Neural cell (in vitro differentiated cells): ENCODE measurements around the gene TGFA. TPM values are rescaled to one million over a fixed set of nuclear protein-coding genes. Genes with fewer than 3 reads are reported as not detected.

Source experiments
- H2AFZ ChIP-seq: fragments of 200-600, 300-800 bp; sonication (generic), shearing (Covaris generic); 2 replicates; pipeline ENCODE4 v1.6.0; 2014; ENCODE audit warnings: low read depth, mild to moderate bottlenecking, antibody characterized with exemption, low read length, moderate library complexity
- H3F3A ChIP-seq: fragments of 200-600 bp; shearing (Covaris generic); 2 replicates; pipeline ENCODE4 v1.6.1; 2016; ENCODE audit warnings: mild to moderate bottlenecking, moderate library complexity, mixed read lengths, antibody characterized with exemption, low read length; ENCODE audit not compliant: insufficient read depth, poor library complexity, severe bottlenecking
- H3K27ac ChIP-seq: fragments of 200-600, 300-800 bp; sonication (generic), shearing (Covaris generic); 2 replicates; pipeline ENCODE4 v1.5.1; 2014; ENCODE audit warnings: mild to moderate bottlenecking, low read length, moderate library complexity
- H3K27me3 ChIP-seq: fragments of 300-800, 200-600 bp; sonication (generic), shearing (Covaris generic); 2 replicates; pipeline ENCODE4 v1.6.0; 2014; ENCODE audit warnings: mild to moderate bottlenecking, low read depth, low read length, moderate library complexity; ENCODE audit not compliant: insufficient read depth
- H3K36me3 ChIP-seq: fragments of 300-800, 200-600 bp; sonication (generic), shearing (Covaris generic); 2 replicates; pipeline ENCODE4 v1.5.1; 2014; ENCODE audit warnings: mild to moderate bottlenecking, antibody characterized with exemption, low read length, moderate library complexity; ENCODE audit not compliant: insufficient read depth
- H3K4me2 ChIP-seq: fragments of 300-800, 200-600 bp; sonication (generic), shearing (Covaris generic); 2 replicates; pipeline ENCODE4 v1.6.0; 2014; ENCODE audit warnings: mild to moderate bottlenecking, low read length
- H3K4me3 ChIP-seq: fragments of 300-800, 200-600 bp; sonication (generic), shearing (Covaris generic); 2 replicates; pipeline ENCODE4 v1.5.1; 2014; ENCODE audit warnings: mild to moderate bottlenecking, low read length, moderate library complexity
- H3K79me2 ChIP-seq: fragments of 200-600 bp; shearing (Covaris generic); replicated peaks from 2 replicates; pipeline ENCODE4 v1.6.0; 2014; ENCODE audit warnings: mild to moderate bottlenecking, low read length, moderate library complexity; ENCODE audit not compliant: insufficient read depth
- H3K9ac ChIP-seq: fragments of 300-800, 200-600 bp; sonication (generic), shearing (Covaris generic); 2 replicates; pipeline ENCODE4 v1.6.1; 2016; ENCODE audit warnings: mild to moderate bottlenecking, low read length, mixed read lengths
- H3K9me2 ChIP-seq: fragments of 200-600 bp; shearing (Covaris generic); 2 replicates; pipeline ENCODE4 v1.6.1; 2016; ENCODE audit warnings: mild to moderate bottlenecking, low read length, mixed read lengths; ENCODE audit not compliant: insufficient read depth
- H3K9me3 ChIP-seq: fragments of 200-600, 300-800 bp; sonication (generic), shearing (Covaris generic); 2 replicates; pipeline ENCODE4 v1.6.1; 2016; ENCODE audit warnings: mild to moderate bottlenecking, mixed run types, low read length, moderate library complexity, mixed read lengths
- H4K20me1 ChIP-seq: fragments of 200-600 bp; shearing (Covaris generic); 2 replicates; pipeline ENCODE4 v1.6.1; 2016; ENCODE audit warnings: mild to moderate bottlenecking, mixed run types; ENCODE audit not compliant: insufficient read depth
- CTCF ChIP-seq: fragments of 450-650 bp; IDR thresholded peaks from 2 replicates; pipeline ENCODE4 v1.5.1; 2014; ENCODE audit warnings: antibody characterized with exemption, mild to moderate bottlenecking, moderate library complexity; ENCODE audit not compliant: poor library complexity, severe bottlenecking
- EP300 ChIP-seq: fragments of 450-650 bp; conservative IDR thresholded peaks from 2 replicates; pipeline ENCODE4 v1.6.1; 2014; ENCODE audit warnings: antibody characterized with exemption, mild to moderate bottlenecking, moderate library complexity; ENCODE audit not compliant: poor library complexity, severe bottlenecking
- EZH2 ChIP-seq: fragments of 200-600, 300-800 bp; shearing (Covaris generic), sonication (generic); IDR thresholded peaks from 2 replicates; pipeline ENCODE4 v1.6.1; 2014; ENCODE audit warnings: antibody characterized with exemption, low read length, borderline replicate concordance, mild to moderate bottlenecking; ENCODE audit not compliant: insufficient read depth, poor library complexity, severe bottlenecking
- MXI1 ChIP-seq: fragments of 450-650 bp; conservative IDR thresholded peaks from 2 replicates; pipeline ENCODE4 v1.6.1; 2014; ENCODE audit warnings: antibody characterized with exemption, mild to moderate bottlenecking; ENCODE audit not compliant: poor library complexity, severe bottlenecking
- POLR2AphosphoS5 ChIP-seq: IDR thresholded peaks from 2 replicates; pipeline ENCODE4 v1.6.1; 2012
- RAD21 ChIP-seq: fragments of 450-650 bp; conservative IDR thresholded peaks from 2 replicates; pipeline ENCODE4 v1.6.1; 2014; ENCODE audit warnings: antibody characterized with exemption, mild to moderate bottlenecking, moderate library complexity
- REST ChIP-seq: IDR thresholded peaks from 2 replicates; pipeline ENCODE4 v1.6.1; 2012; ENCODE audit warnings: borderline replicate concordance
- SMC3 ChIP-seq: fragments of 450-650 bp; conservative IDR thresholded peaks from 2 replicates; pipeline ENCODE4 v1.6.1; 2014; ENCODE audit warnings: antibody characterized with exemption, mild to moderate bottlenecking, moderate library complexity; ENCODE audit not compliant: poor library complexity
- TAF1 ChIP-seq: IDR thresholded peaks from 2 replicates; pipeline ENCODE4 v1.6.1; 2012; ENCODE audit warnings: low read depth
- polyA plus RNA-seq: library from polyadenylated mRNA; depleted of rRNA; stranded (reverse); fragments of >200 nt; gene quantifications from 2 replicates; pipeline ENCODE4 v1.2.3, GENCODE V29; 2014

The TGFA gene
- polyA plus RNA-seq, 1 donor from 2014 or later: 0.85 TPM

- H3F3A ChIP-seq: no peaks in the 10 kb centered on the region
- no peaks in the 10 kb centered on the region for H3K9me3 ChIP-seq
- no peak overlapping the region for H3K9ac ChIP-seq
- no peak overlapping the region for H3K27ac ChIP-seq
- no peak overlapping the region for H3K4me3 ChIP-seq
- peaks cover 46% of the 10 kb centered on the region for H3K27me3 ChIP-seq
- no peaks in the 10 kb centered on the region for H3K9me2 ChIP-seq
- H3K36me3 ChIP-seq: no peaks in the 10 kb centered on the region
- H2AFZ ChIP-seq: no peak overlapping the region
- H4K20me1 ChIP-seq: no peaks in the 10 kb centered on the region
- no peaks in the 10 kb centered on the region for H3K79me2 ChIP-seq
- H3K4me2 ChIP-seq: no peak overlapping the region
- no peak for TF ChIP-seq EZH2
- TF ChIP-seq CTCF: no peak
- TF ChIP-seq RAD21: no peak
- TF ChIP-seq EP300: no peak
- no peak for TF ChIP-seq MXI1
- TF ChIP-seq SMC3: no peak
- no peak for TF ChIP-seq POLR2AphosphoS5
- no peak for TF ChIP-seq TAF1
- no peak for TF ChIP-seq REST
Observed at GRCh38 chr2:70549064-70549710, 4.4 kb downstream of the TGFA start.

- Histone ChIP-seq H4K20me1 (no peaks in the 10 kb centered on the region), H3K36me3 (no peaks in the 10 kb centered on the region), H3K27me3 (peaks cover 37% of the 10 kb centered on the region), H3K9me3 (no peaks in the 10 kb centered on the region), H2AFZ (no peak overlapping the region), H3K9ac (no peak overlapping the region), H3K9me2 (no peaks in the 10 kb centered on the region), H3K79me2 (no peaks in the 10 kb centered on the region), H3F3A (no peaks in the 10 kb centered on the region), H3K4me3 (no peak overlapping the region), H3K4me2 (no peak overlapping the region), H3K27ac (no peak overlapping the region)
- no peak for TF ChIP-seq EZH2
- TF ChIP-seq POLR2AphosphoS5: no peak
- no peak for TF ChIP-seq TAF1
- TF ChIP-seq CTCF: no peak
- TF ChIP-seq RAD21: no peak
- no peak for TF ChIP-seq SMC3
- no peak for TF ChIP-seq MXI1
- TF ChIP-seq REST: no peak
- no peak for TF ChIP-seq EP300
Observed at GRCh38 chr2:70548233-70548632, 5.4 kb downstream of the TGFA start.
